Right atrium auricular region (tissue), 2 donors: ENCODE results near the gene GARNL3. TPM values are rescaled to one million over a fixed set of nuclear protein-coding genes. Genes with fewer than 3 reads are reported as not detected.
A peak's percentile ranks its signal among the peaks of the same experiment; 100 is the strongest.

Source experiments
- DNase-seq: peaks from one replicate; pipeline ENCODE4 v3.0.0-alpha.2; 2019; ENCODE audit warnings: low spot score
- H3K27ac ChIP-seq, 2 donors: fragments of 200-600 bp; sonication (generic); 1 replicate in 1 of 2; 2 replicates in 1 of 2; pipeline ENCODE4 v1.5.1; 2016 to 2019
- H3K27me3 ChIP-seq, 2 donors: fragments of 200-600 bp; sonication (generic); one replicate each; pipeline versions ENCODE4 v1.5.1 to v1.6.0; 2017 to 2019
- H3K36me3 ChIP-seq: fragments of 200-600 bp; sonication (generic); one replicate; pipeline ENCODE4 v1.5.1; 2016
- H3K4me1 ChIP-seq, 2 donors: fragments of 200-600 bp; sonication (generic); one replicate each; pipeline versions ENCODE4 v1.5.1 to v1.6.0; 2017 to 2019
- H3K4me3 ChIP-seq, 2 donors: fragments of 200-600 bp; sonication (generic); 1 replicate in 1 of 2; 2 replicates in 1 of 2; pipeline ENCODE4 v1.5.1; 2017 to 2019; ENCODE audit warnings: mild to moderate bottlenecking in 1 of 2, moderate library complexity in 1 of 2
- H3K9me3 ChIP-seq, 2 donors: fragments of 200-600 bp; sonication (generic); one replicate each; pipeline ENCODE4 v1.5.1; 2019
- total RNA-seq, 2 donors: library from RNA; depleted of rRNA; stranded (reverse); fragments of >200 nt; gene quantifications; one replicate each; pipeline ENCODE4 v1.1.0, GENCODE V29; 2016
- TF ChIP-seq, protein P1 (sequence below), 2 donors: fragments of 200-600 bp; sonication (generic); IDR thresholded peaks; one replicate each; pipeline ENCODE4 v1.5.1; 2019; ENCODE audit warnings: antibody characterized with exemption in 2 of 2

GARNL3 gene
- total RNA-seq, 2 donors from 2014 or later, result 8.9 to 17.7 TPM

DNA sequence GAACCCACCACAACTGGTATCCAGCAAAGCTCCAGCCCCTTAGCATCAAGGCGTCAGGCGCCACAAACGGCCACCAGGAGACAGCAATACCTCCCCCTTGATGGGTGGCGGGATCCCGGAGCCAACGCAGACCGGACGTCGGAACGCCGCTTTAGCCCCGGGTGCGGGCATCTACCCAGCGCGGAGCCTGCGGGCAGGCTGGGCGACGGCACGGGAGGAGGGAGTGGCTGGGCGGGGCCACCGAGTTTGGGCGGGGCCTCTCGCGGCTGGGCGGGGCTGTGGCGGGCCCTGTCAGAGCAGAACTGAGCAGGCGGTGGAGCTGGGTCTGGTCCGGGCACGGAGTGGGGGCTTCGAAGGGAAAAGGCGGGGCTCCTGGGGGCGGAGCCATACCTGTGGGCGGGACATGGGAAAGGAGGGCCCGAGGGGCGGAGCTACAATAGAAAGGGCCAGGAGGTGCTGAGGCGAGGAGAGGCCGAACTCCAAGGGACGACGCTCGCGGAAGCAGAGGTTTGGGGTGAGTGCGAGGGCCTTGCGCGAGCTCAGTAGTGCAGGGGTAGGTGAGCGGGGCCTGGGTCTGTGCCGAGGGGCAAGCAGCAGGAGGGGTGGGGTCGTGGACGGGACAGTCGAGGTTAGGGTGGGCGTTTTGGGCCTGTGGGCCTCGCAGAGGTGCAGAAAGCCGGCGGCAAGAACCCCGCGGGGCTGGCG is 40.2 kb upstream of the GARNL3 start:
- Histone ChIP-seq H3K27me3 (no peaks in the 10 kb centered on the region), H3K4me3 (peak overlapping the region; percentile 45 to 77), H3K9me3 (no peaks in the 10 kb centered on the region), H3K4me1 (peaks cover 0 to 17% of the 10 kb centered on the region in 2 donors), H3K27ac (peak overlapping the region; percentile 66 to 82), H3K36me3 (no peaks in the 10 kb centered on the region)
- DNase-seq, result peak; percentile 92
- TF ChIP-seq, protein P1, sequence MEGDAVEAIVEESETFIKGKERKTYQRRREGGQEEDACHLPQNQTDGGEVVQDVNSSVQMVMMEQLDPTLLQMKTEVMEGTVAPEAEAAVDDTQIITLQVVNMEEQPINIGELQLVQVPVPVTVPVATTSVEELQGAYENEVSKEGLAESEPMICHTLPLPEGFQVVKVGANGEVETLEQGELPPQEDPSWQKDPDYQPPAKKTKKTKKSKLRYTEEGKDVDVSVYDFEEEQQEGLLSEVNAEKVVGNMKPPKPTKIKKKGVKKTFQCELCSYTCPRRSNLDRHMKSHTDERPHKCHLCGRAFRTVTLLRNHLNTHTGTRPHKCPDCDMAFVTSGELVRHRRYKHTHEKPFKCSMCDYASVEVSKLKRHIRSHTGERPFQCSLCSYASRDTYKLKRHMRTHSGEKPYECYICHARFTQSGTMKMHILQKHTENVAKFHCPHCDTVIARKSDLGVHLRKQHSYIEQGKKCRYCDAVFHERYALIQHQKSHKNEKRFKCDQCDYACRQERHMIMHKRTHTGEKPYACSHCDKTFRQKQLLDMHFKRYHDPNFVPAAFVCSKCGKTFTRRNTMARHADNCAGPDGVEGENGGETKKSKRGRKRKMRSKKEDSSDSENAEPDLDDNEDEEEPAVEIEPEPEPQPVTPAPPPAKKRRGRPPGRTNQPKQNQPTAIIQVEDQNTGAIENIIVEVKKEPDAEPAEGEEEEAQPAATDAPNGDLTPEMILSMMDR (IDR thresholded peaks at IDR 0.05), result peak in 1 of 2 donors; percentile 34

DNA sequence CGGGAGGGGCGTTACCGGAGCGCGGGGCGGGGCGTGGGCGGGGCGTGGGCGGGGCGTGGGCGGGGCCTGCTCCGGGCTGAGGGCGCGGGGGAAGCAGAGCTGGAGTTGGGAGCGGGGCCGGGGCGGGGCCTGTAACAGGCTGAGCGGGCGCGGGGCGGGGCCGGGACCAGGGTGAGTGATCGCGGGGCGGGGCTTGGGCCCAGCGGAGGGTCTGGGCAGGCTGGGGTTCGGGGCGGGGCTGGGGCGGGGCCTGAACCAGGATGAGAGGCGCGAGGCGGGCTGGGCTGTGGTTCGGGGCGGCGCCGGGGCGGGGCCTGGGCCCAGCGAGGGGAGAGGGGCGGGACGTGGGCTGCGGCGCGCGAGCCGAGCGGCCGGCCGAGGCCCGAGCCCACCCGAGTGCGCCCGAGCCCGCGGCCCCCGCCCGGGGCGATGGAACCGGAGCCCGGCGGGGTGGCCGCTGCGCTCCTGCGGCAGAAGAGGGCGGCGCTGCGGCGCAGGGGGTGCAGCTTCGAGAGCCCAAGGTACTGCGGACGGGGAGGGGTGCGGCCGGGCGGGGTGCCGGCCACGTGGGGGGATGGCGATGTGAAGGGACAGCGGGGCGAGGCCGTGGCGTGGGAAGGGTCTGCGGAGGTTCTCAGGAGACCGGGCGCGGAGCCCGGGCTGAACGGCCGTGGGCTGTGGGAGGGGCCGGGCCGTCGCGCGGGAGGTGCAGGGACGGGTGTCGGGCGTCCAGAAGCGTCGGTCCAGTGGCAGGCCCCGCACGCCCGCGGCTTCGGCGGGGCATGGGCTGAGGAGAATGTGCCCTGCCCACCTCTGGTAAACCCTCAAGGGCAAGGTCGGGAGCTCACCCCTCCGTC is 39.5 kb upstream of the GARNL3 start:
- no peaks in the 10 kb centered on the region for H3K27me3 ChIP-seq
- DNase-seq, result peak; percentile 96
- H3K27ac ChIP-seq, result peak overlapping the region; percentile 66 to 82
- peaks cover 0 to 17% of the 10 kb centered on the region in 2 donors for H3K4me1 ChIP-seq
- H3K36me3 ChIP-seq, result no peaks in the 10 kb centered on the region
- no peaks in the 10 kb centered on the region for H3K9me3 ChIP-seq
- TF ChIP-seq, protein P1 (IDR thresholded peaks at IDR 0.05), result no peak
- peak overlapping the region; percentile 50 to 77 for H3K4me3 ChIP-seq

DNA sequence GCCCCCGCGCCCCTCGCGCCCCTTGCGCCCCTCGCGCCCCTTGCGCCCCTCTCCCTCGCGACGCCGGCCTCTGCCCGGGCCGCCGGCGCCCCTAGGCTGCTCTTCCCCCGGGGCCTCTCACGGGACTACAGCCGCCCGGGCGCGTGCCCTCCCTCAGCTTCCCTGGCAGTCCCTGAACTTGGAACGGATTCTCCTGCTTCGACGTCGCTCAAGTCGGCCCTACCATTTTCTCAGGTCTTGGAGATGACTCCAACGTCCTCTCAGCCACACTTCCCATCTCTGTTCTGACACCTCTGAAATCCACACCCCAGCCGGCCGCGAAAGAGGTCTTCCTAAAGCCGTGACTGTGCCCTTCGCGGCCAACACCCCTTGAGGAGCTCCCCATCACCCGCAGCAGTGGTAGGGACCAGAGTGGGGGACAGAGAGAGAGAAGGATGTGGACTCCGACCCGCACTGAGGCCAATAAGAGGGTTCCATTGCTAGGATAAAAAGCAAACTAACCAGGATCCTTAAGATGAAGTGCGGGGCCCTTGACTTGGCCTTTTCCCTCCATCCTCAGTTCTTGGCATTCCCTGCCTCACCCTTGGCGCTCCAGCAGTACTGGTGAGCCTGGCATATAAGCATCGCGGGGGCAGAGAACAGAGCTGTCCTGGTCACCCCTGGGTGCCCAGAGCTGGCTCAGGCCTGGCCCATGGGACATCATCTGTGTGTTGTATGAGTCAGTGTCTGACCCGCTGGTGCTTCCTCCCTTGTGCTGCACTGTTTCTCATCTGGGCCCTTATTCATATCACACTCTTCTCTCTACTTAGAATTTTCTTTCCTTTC is 38.6 kb upstream of the GARNL3 start:
- TF ChIP-seq, protein P1 (IDR thresholded peaks at IDR 0.05), result no peak
- Histone ChIP-seq H3K36me3 (no peaks in the 10 kb centered on the region), H3K27ac (peak overlapping the region in 1 of 2 donors; percentile 29), H3K27me3 (no peaks in the 10 kb centered on the region), H3K9me3 (no peaks in the 10 kb centered on the region), H3K4me3 (peak overlapping the region; percentile 50 to 77), H3K4me1 (peaks cover 0 to 17% of the 10 kb centered on the region in 2 donors)
- no peak for DNase-seq

DNA sequence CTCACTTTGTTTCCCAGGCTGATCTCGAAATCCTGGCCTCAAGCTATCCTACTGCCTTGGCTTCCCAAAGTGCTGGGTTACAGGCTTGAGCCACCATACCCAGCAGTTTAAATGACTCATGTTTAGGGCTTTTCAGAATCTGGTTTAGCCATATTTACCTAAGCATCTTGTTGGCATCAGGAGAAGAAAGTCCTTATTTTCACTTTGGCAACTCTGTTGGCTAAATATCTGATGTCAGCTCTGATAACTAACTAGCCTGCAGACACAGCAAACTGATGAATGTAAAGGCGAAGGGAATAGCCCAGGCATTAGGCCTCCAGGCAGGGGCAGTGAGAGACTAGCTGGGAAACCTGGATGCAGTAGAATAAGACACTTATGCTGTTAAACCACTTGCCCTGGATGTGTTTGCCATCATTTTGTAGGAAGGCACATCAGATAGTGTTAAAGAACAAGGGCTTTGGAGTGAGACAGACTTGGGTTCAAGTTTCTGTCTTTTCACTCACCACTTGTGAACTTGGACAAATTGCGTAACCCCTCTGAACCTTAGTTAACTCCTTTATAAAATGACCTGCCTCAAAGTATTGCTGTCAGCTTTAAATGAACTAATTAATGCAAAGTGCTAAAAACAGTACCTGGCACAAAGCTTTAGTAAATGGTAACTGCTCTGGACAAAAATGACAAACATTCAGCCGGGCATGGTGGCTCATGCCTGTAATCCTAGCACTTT is 34.7 kb upstream of the GARNL3 start:
- Histone ChIP-seq H3K4me3 (no peak overlapping the region), H3K27ac (no peak overlapping the region), H3K27me3 (no peaks in the 10 kb centered on the region), H3K36me3 (no peaks in the 10 kb centered on the region), H3K9me3 (no peaks in the 10 kb centered on the region), H3K4me1 (peaks cover 0 to 14% of the 10 kb centered on the region in 2 donors)
- DNase-seq, result no peak
- TF ChIP-seq, protein P1 (IDR thresholded peaks at IDR 0.05), result no peak

DNA sequence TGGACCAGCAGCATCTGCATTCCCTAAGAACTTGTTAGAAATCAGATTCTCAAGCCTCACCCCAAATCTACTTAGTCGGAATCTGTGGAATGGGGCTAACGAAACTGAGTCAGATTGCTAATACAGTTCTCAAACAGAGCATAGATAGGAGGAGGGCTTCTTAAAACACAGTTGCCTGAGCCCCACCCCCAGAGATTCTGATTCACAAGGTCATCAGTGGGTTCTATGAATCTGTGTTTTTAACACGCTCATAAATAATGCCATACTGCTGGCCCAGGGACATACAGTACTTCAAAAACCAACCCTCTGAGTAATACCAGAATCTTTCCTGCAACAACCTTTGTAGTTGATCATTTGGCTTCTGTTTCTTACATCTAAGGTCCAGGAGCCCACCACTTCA is 32.9 kb upstream of the GARNL3 start:
- Histone ChIP-seq H3K4me1 (peaks cover 0 to 4% of the 10 kb centered on the region in 2 donors), H3K27me3 (no peaks in the 10 kb centered on the region), H3K36me3 (no peaks in the 10 kb centered on the region)

More for the DNA sequence above, 32.9 kb upstream of the GARNL3 start:
- no peak for DNase-seq
- TF ChIP-seq, protein P1 (IDR thresholded peaks at IDR 0.05), result no peak
- Histone ChIP-seq H3K9me3 (no peaks in the 10 kb centered on the region), H3K4me3 (no peak overlapping the region), H3K27ac (no peak overlapping the region)
